Measurements from ENCODE around the gene OR4K5. TPM values are rescaled to one million over a fixed set of nuclear protein-coding genes. Genes with fewer than 3 reads are reported as not detected.

OR4K5 gene
- total RNA-seq, 3 donors from 2014 or later, result not detected

GRCh38 chr14:19900999-19901398 is 19.4 kb upstream of the OR4K5 start:
- peaks cover 2 to 37% of the 10 kb centered on the region in 2 donors for H3K9me3 ChIP-seq
- intact Hi-C loops (cut with DNase I; ENCODE audit: low total_unique reads), result no loop called here

GRCh38 chr14:19902409-19902808 is 18.0 kb upstream of the OR4K5 start:
- DNase-seq (ENCODE audit: low spot score in 2 of 2), result no peak
- TF ChIP-seq CTCF (IDR thresholded peaks at IDR 0.05) (no peak), POLR2AphosphoS5 (IDR thresholded peaks at IDR 0.05) (no peak), POLR2A (IDR thresholded peaks at IDR 0.05) (no peak)
- Histone ChIP-seq H3K9me3 (peaks cover 0 to 23% of the 10 kb centered on the region in 2 donors), H3K36me3 (no peaks in the 10 kb centered on the region), H3K27me3 (no peaks in the 10 kb centered on the region), H3K4me1 (no peaks in the 10 kb centered on the region), H3K27ac (no peak overlapping the region), H3K4me3 (no peak overlapping the region)
- intact Hi-C loops (cut with DNase I; ENCODE audit: low total_unique reads), result no loop called here

More at GRCh38 chr14:19900999-19901398, 19.4 kb upstream of the OR4K5 start:
- no peaks in the 10 kb centered on the region for H3K4me1 ChIP-seq
- TF ChIP-seq POLR2A (IDR thresholded peaks at IDR 0.05), result no peak
- no peak for TF ChIP-seq CTCF (IDR thresholded peaks at IDR 0.05)
- TF ChIP-seq POLR2AphosphoS5 (IDR thresholded peaks at IDR 0.05), result no peak
- no peak for DNase-seq (ENCODE audit: low spot score in 2 of 2)
- no peaks in the 10 kb centered on the region for H3K36me3 ChIP-seq
- H3K4me3 ChIP-seq, result no peak overlapping the region
- H3K27ac ChIP-seq, result no peak overlapping the region
- no peaks in the 10 kb centered on the region for H3K27me3 ChIP-seq

GRCh38 chr14:19906665-19907064 is 13.7 kb upstream of the OR4K5 start:
- Histone ChIP-seq H3K9me3 (peaks cover 0 to 4% of the 10 kb centered on the region in 2 donors), H3K36me3 (no peaks in the 10 kb centered on the region), H3K4me3 (no peak overlapping the region), H3K27me3 (no peaks in the 10 kb centered on the region), H3K4me1 (no peaks in the 10 kb centered on the region), H3K27ac (no peak overlapping the region)
- intact Hi-C loops (cut with DNase I; ENCODE audit: low total_unique reads), result no loop called here
- no peak for DNase-seq (ENCODE audit: low spot score in 2 of 2)
- no peak for TF ChIP-seq CTCF (IDR thresholded peaks at IDR 0.05)
- TF ChIP-seq POLR2A (IDR thresholded peaks at IDR 0.05), result no peak
- no peak for TF ChIP-seq POLR2AphosphoS5 (IDR thresholded peaks at IDR 0.05)

- no peaks in the 10 kb centered on the region for H3K36me3 ChIP-seq
- no peaks in the 10 kb centered on the region for H3K4me1 ChIP-seq
- H3K27ac ChIP-seq, result no peak overlapping the region
- TF ChIP-seq POLR2AphosphoS5 (IDR thresholded peaks at IDR 0.05), result no peak
- TF ChIP-seq CTCF (IDR thresholded peaks at IDR 0.05), result no peak
- TF ChIP-seq POLR2A (IDR thresholded peaks at IDR 0.05), result no peak
- intact Hi-C loops (cut with DNase I; ENCODE audit: low total_unique reads), result no loop called here
- no peaks in the 10 kb centered on the region for H3K27me3 ChIP-seq
- DNase-seq (ENCODE audit: low spot score in 2 of 2), result no peak
- H3K4me3 ChIP-seq, result no peak overlapping the region
- peaks cover 0 to 3% of the 10 kb centered on the region in 2 donors for H3K9me3 ChIP-seq
Observed at GRCh38 chr14:19911114-19911513, 9.3 kb upstream of the OR4K5 start.

GRCh38 chr14:19917243-19917642 is 3.2 kb upstream of the OR4K5 start:
- intact Hi-C loops (cut with DNase I; ENCODE audit: low total_unique reads), result no loop called here
- peaks cover 0 to 3% of the 10 kb centered on the region in 2 donors for H3K9me3 ChIP-seq
- H3K4me1 ChIP-seq, result no peaks in the 10 kb centered on the region
- H3K27me3 ChIP-seq, result no peaks in the 10 kb centered on the region
- H3K36me3 ChIP-seq, result no peaks in the 10 kb centered on the region
- no peak overlapping the region for H3K27ac ChIP-seq
- TF ChIP-seq POLR2A (IDR thresholded peaks at IDR 0.05) (no peak), POLR2AphosphoS5 (IDR thresholded peaks at IDR 0.05) (no peak), CTCF (IDR thresholded peaks at IDR 0.05) (no peak)
- DNase-seq (ENCODE audit: low spot score in 2 of 2), result no peak
- no peak overlapping the region for H3K4me3 ChIP-seq
